ENCODE data around the gene PPP1R13L.
"Not testable (repeated sequence)": the region's sequence is repeated elsewhere in the genome, so short reads cannot be mapped to it uniquely, and the experiment has no call there.

The PPP1R13L gene

DNA sequence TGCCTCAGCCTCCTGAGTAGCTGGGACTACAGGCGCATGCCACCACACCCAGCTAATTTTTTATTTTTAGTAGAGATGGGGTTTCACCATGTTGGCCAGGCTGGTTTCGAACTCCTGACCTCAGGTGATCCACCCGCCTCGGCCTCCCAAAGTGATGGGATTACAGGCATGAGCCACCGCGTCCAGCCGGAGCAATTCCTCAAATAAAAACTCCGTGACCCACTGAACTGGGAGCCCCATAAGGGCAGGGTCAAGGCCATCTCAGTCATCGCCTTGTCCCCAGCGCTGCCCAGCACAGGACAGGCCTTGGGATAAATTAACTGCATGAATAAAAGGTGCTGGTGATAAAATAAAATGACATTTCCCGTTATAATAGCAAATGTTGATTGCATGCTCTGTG is 25.0 kb upstream of the PPP1R13L start:
- not testable (repeated sequence) for DNase-seq

DNA sequence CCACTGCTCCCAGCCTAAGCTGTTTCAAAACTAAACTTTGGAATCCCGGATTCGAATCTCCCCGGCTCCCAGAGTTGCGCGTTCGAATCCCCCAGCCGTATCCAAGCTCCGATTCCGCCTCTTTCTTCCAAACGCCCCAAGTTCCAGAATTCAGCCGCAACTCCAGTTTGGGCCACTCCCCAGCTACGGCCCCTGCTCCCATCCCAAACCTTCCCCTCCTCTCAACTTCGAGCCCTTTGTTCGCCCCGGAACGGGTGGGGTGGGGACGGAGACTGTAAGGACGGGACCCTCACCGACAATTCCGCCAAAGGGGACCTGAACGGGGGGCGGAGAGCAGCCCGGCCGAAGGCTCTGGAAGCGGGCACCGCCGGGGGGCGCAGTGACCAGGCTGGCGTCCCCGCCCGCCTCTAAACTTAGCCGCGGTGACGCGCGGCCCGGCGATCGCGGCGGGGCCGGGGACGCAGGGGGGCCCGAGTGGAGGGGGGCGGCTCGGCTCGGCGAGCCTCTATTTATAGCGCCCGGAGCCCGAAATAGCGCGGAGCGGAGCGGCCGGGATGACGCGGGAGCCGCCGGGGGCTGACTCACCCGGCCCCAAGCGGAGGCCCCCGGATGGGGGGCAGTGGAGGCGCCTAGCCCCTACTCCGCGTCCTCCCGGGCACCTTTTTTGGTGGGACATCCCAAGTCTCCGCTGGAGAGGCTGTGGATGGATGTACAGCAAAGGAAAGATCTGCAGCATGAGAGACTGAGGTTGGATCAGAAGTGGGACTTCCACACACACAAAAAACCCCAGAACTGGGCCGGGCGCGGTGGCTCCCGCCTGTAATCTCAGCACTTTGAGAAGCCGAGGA is 23.7 kb upstream of the PPP1R13L start:
- peak; percentile 17 for DNase-seq

DNA sequence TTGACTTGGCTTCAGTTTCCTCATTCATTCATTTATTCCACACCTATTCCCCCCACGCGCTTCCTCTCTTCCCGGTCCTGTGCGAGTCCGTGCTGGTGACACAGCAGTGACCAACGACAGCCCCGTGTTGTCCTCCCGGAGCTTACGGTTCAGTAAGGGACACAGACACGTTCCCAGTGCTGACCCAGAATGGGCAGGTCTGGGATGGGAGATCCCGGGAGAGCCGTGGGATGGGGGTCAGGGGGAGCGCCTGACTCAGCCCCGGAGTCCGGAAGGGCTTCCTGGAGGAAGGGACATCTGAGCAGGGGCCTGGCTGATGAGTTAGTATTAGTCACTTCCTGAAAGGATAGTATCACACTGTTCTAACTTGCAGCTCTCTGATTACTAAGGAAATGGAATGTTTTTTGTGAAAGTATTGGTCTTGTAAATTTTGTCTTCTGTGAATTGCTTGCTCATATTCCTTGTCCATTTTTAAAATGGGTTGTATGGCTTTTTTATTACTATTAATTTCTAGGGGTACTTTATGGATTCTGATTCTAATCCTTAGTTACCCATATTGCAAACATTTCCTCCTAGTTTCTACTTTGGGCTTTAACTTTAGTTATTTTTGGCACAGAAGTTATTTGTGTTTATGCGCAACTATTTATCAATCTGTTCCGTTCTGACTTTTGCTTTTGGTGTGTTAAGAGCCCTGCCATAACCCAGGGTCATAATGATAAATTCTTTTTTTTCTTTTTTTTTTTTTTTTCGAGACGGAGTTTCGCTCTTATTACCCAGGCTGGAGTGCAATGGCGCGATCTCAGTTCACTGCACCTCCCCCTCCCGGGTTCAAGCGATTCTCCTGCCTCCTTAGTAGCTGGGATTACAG is 19.6 kb upstream of the PPP1R13L start:
- peak; percentile 78 for DNase-seq

DNA sequence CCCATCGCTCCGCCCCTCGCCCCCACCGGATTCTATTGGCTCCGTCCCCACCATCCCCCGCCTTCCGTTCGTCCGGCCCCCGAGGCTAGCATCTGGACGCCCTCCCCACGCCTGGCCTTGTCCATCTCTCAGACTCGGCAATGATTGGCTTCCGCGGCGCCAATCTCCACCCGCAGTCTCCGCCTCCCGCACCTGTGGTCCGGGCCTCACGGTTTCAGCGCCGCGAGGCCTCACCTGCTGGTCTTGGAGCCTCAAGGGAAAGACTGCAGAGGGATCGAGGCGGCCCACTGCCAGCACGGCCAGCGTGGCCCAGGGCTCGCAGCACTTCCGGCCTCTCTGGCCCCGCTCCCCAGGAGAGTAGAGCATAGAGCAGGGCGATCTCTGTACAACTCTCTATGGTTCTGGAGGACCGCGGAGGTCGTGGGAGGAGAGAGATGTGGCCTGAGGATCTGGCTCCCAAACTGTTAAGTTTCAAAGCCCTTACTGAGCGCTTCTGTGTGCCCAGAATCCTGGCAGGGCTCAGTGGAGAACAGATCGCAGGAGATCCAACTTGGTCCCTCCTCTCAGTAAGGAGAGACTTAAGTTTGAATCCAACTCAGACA is 18.8 kb upstream of the PPP1R13L start, which contains the start of gene ERCC1:
TSS of gene ERCC1 (minus strand) at position 329 of the 602 bp plus-strand sequence. CDS start 543 bp downstream, outside the sequence.
- peak; percentile 100 for DNase-seq

DNA sequence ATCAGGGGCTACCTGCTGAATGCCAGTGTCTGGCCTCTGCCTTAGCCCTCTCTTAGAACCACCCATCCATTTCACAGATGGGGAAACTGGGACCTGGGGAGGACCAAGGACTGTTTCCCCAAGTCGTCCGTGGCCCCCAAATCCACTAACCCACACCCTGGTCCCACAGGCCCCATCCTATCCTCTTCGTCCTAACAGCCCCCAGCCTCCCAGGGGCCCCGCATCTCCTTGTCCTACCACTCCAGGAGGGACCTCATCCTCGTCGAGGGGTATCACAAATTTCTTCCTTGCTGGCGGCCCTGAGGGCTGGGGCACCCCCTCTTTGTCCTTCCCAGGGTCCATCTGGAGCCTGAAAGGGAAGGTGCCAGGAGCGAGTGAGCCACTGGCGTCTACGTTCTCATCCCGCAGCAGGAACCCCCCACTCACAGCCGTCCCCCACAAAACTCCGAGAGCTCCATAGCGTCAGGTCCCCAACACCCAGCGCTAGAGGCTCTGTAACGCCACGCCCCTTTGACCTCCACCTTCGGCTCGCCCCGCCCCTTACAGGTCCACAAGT is 18.2 kb upstream of the PPP1R13L start:
- DNase-seq = no peak

DNA sequence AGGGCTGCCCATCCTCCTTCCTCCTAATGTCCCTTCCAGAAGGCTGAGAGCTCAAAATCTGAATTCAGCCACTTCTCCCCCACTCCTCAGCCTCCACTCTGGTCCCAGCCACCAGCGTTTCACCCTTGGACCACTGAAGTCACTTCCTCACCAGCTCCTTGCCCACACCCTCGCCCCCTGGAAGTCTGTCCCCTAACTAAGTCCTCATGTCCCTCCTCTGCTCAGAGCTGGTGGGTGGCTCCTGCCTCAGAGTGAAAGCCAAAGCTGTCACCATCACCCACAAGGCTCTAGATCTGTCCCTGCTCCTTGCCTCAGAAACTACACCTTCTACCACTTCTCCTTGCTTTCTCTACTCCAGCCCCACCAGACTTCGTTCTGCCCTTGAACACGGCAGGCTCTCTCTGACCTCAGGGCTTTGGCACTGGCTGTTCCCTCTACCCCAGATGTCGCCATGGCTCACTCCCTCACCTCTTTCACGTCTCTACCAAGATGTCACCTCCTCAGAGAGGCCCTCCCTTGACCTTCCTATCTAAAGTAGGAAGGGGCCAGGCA is 17.2 kb upstream of the PPP1R13L start:
- no peak for DNase-seq

DNA sequence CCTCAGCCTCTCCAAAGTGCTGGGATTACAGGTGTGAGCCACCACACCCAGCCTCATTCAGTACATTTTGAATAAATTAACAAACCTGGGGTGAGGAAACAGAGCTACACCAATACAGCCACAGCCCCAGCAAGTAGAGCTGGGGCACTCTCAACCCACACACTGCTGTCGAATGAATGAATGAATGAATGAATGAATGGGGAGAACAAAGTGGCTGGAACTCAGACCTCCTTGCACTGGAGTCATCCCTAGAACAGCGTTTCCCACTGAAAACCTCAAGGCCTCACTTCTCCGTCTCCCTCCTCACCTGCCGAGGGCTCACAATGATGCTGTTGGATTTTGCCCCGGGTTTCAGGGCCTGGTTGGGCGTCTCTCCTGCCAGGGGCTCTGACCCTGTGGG is 16.0 kb upstream of the PPP1R13L start:
- DNase-seq = no peak

DNA sequence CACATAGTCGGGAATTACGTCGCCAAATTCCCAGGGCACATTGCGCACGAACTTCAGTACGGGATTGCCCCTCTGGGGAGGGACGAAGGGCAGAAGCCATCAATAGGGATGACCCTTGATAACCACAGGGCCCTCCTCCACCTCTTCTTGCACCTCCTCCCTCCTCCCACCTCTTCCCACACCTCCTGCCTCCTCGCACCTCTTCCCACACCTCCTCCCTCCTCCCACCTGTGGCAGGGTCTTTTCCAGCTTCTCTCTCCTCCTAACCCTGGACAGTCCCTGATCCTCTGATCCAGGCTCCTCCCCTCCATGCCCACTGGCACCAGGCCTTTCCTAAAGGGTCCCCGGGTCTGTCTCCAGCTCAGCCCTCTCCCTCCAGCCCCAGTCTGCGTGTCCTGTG is 15.5 kb upstream of the PPP1R13L start:
- DNase-seq = no peak

DNA sequence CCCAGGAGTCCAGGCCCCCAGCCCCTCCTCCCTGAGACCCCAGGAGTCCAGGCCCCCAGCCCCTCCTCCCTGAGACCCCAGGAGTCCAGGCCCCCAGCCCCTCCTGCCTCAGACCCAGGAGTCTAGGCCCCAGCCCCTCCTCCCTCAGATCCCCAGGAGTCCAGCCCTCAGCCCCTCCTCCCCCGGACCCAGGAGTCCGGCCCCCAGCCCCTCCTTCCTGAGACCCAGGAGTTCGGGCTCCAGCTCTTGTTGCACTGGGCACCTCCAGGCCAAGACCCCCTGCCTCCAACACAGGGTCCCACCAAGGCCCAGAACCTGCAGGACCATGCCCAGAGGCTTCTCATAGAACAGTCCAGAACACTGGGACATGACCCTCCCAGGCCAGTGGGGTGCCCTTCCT is 15.0 kb upstream of the PPP1R13L start:
- no peak for DNase-seq

DNA sequence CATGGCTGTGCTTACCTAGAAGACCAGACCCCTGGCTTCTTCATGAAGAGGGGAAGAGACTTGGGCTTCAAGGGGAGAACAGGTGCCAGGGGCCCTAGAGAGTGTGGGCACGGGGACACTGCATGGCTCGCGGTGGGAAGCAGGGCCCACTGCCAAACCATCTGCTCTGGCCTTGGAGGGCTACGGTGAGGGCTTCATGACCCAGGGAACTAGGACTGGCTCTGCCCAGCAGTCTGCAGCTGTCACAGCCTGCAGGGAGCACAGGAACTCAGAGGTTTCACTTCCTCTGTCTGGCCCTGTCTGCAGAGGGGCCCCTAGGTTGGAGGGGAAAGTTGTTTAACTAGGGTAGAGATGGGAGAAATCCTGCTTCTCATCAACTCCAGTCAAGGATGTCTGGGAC is 14.5 kb upstream of the PPP1R13L start:
- DNase-seq = no peak

DNA sequence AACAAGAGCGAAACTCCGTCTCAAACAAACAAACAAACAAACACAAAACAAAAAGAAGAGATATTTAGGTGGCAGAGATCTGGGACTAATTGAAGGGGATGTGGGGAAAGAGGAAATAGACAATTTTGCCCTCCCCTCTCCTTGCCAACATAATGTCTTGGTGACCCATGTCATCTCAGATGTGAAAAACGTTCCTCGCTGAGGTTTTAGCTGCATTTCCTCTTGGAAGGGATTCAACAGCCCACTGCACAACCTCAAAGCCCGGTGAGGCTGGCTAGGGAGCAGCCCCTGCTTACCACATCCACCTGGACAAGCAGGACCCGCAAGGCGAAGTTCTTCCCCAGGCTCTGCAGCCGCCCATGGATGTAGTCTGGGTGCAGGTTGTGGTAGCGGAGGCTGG is 13.9 kb upstream of the PPP1R13L start:
- no peak for DNase-seq

DNA sequence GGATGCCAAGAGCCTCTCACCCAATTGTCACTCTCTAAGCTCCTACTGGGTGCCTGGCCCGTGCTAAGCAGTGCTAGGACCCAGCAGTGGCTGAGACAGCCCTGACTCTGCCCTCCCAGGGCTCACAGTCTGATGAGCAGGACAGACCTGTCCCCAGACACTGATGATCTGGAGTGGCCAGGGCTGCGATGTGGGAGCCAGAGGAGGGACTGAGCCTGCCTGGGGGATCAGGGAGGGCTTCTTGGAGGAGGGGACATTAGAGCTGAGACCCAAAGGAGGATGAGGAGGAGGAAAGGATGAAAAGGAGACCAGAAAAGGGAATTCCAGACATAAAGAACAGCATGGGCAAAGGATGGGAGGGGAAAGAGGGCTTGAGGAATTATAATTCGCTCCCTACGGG is 12.3 kb upstream of the PPP1R13L start:
- DNase-seq = no peak

DNA sequence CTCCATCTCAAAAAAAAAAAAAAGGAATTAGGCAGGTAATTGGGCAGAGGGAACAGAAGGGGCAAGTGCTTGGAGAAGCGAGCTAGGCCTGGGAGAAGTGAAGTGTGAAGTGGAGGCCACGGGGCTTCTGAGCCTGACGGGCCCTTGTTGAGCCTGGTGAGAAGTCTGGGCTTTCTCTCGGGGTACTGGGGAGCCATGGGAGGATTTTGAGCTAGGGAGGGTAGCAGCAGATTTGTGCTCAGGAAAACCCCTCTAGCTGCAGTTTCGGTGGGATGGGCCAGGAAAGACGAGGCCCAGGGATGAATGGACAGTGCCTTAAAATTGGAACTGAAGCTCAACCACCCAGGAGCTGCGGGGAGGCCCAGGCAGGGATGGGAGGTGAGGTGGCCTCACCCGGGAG is 9.6 kb upstream of the PPP1R13L start:
- no peak for DNase-seq

DNA sequence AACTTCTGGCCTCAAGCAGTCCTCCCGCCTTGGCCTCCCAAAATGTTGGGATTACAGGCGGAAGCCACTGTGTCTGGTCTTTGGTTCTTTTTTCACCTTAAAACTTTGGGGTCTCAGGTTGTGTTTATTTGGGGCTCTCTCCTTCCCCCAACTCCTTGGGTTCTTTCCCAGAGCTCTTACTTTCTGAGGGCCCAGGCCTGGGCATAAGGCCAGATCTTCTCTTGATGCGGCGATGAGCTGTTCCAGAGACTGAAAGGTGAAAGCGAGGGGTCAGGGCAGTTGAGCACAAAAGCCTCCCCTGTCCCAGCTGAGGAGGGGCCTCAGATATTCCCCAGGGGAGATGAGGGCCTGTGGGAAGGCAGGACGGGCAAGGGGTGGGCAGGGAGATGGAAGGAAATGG is 8.6 kb upstream of the PPP1R13L start:
- DNase-seq = no peak

DNA sequence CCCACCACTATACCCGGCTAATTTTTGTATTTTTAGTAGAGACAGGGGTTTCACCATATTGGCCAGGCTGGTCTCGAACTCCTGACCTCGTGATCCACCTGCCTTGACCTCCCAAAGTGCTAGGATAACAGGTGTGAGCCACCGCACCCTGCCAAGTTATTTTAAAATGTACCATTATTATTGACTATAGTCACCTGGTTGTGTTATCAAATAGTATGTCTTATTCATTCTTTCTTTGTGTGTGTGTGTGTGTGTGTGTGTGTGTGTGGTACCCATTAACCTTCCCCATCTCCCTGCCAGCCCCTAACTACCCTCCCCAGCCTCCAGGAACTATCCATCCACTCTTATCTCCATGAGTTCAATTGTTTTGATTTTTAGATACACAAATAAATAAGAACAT is 5.5 kb upstream of the PPP1R13L start:
- DNase-seq = not testable (repeated sequence)

DNA sequence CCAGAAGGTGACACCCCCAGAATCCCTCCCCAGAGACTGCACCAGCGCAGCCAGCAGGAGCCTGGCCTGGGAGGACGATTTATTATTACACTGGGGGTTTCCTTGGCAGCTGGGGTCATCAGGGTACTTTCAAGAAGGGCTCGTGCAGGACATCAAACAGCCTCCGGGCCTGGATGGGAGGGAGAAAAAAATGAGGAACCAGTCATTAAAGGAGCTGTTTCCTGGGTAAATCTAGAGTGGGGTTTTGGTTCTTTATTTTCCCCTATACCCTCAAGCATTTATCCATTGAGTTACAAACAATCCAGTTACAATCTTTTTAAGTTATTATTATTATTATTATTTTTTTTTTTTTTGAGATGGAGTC is 4.7 kb upstream of the PPP1R13L start:
- DNase-seq = no peak

DNA sequence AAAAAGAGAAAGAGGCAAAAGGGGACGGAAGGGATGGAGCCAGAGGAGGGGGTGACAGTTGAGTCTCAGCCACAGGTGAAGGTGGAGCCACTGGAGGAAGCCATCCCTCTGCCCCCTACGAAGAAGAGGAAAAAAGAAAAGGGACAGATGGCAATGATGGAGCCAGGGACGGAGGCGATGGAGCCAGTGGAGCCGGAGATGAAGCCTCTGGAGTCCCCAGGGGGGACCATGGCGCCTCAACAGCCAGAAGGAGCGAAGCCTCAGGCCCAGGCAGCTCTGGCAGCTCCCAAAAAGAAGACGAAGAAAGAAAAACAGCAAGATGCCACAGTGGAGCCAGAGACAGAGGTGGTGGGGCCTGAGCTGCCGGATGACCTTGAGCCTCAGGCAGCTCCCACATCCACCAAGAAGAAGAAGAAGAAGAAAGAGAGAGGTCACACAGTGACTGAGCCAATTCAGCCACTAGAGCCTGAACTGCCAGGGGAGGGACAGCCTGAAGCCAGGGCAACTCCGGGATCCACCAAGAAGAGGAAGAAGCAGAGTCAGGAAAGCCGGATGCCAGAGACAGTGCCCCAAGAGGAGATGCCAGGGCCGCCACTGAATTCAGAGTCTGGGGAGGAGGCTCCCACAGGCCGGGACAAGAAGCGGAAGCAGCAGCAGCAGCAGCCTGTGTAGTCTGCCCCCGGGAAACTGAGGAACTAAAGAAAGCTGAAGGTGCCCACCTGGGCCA is 4.1 kb upstream of the PPP1R13L start:
- DNase-seq = no peak

DNA sequence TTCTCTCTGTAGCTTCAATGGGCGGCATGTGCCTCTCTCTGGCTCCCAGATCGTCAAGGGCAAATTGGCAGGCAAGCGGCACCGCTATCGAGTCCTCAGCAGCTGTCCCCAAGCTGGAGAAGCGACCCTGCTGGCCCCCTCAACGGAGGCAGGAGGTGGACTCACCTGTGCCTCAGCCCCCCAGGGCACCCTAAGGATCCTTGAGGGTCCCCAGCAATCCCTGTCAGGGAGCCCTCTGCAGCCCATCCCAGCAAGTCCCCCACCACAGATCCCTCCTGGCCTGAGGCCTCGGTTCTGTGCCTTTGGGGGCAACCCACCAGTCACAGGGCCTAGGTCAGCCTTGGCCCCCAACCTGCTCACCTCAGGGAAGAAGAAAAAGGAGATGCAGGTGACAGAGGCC is 3.3 kb upstream of the PPP1R13L start:
- DNase-seq = no peak

DNA sequence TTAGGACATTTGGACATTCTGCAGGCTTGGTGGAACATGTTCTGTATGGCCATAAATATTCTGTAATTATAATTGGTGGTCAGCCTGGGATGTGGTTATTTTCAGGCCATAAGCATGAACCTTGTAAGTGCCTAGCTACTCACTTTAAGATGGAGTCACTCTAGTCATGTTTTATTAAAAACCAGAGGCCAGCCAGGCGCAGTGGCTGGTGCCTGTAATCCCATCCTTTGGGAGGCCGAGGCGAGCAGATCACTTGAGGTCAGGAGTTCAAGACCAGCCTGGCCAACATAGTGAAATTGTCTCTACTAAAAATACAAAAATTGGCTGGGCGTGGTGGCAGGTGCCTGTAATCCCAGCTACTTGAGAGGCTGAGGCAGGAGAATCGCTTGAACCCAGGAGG is 2.7 kb upstream of the PPP1R13L start:
- not testable (repeated sequence) for DNase-seq

DNA sequence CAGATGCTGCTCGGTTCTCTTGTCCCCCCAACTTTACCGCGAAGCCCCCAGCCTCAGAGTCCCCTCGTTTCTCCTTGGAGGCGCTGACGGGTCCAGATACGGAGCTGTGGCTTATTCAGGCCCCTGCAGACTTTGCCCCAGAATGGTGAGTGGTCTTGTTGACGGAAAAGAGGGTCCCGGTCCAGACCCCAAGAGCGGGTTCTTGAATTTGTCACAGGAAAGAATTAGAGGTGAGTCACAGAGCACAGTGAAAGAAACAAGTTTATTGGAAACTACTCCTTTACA is 2.2 kb upstream of the PPP1R13L start:
- no peak for DNase-seq

DNA sequence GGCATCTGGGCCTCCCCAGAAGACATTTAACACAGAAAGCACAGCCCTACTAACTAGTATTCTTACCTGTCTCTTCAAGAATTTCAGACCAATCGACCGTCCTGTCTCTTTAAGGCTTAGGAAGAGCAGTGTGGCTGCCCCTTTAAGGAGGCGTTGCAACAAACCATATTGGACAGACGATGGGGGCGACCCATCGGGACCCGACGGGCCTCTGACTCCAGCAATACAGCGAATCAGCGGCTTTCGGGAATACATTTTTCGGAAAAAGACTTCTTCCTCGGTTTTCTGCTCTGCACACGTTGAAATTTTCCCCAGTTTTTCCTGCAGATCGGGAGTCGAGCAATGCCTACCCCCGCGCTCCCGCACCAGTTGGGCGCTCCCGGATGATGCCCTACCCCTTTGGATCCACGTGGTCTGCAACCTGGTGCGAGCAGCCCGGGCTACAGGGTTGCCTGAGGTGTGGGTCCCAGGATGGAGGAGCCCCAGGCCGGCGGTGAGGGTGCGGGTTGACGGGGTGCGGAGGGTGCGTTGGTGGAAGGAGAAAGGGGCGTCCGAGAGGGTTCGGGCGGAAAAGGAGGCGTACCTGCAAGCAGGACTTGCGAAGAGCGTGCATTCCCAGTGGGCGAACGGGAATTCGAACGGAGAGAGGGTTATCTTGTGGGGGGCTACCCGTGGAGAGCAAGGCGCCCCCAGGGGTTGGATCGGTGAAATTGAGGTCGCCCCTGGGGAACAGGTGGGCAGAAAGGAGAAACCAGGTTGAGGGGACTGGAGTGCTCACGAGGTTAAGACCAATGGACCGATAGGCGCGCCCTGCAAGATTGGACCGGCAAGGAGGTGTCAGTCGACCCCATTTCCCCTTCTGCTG is 1.6 kb upstream of the PPP1R13L start, which contains the start of gene POLR1G:
TSS of gene POLR1G (plus strand) at position 419 of the 865 bp plus-strand sequence. CDS start at position 472, 53 bp downstream.
- DNase-seq = peak; percentile 95
